GM11168 (cell line): ENCODE measurements around the gene LBR.

Source experiments
- in situ Hi-C: fragments of 300-500 bp; cut with MboI; formaldehyde crosslinking; loops from one replicate; pipeline ENCODE4 v1.12.0; 2022; ENCODE audit warnings: low sequenced_read_pairs; ENCODE audit not compliant: unreplicated experiment

Gene LBR

GRCh38 chr1:225425201-225425786 is 2.5 kb downstream of the LBR start:
- in situ Hi-C loops = no loop called here

- in situ Hi-C loops = no loop called here
Observed at GRCh38 chr1:225424562-225425200, 3.2 kb downstream of the LBR start.

GRCh38 chr1:225423518-225423855 is 4.4 kb downstream of the LBR start:
- in situ Hi-C loops = no loop called here

- in situ Hi-C loops = no loop called here
Observed at GRCh38 chr1:225422795-225423517, 4.9 kb downstream of the LBR start.

GRCh38 chr1:225422031-225422605 is 5.7 kb downstream of the LBR start:
- in situ Hi-C loops = no loop called here

- in situ Hi-C loops = no loop called here
Observed at GRCh38 chr1:225418598-225418997, 9.2 kb downstream of the LBR start.

- in situ Hi-C loops = no loop called here
Observed at GRCh38 chr1:225418059-225418458, 9.8 kb downstream of the LBR start.

- in situ Hi-C loops = no loop called here
Observed at GRCh38 chr1:225415967-225416745, 11.7 kb downstream of the LBR start.

- in situ Hi-C loops = no loop called here
Observed at GRCh38 chr1:225415307-225415706, 12.5 kb downstream of the LBR start.

- in situ Hi-C loops = no loop called here
Observed at GRCh38 chr1:225413708-225414375, 14.0 kb downstream of the LBR start.

- in situ Hi-C loops = no loop called here
Observed at GRCh38 chr1:225412803-225413351, 15.0 kb downstream of the LBR start.

- in situ Hi-C loops = no loop called here
Observed at GRCh38 chr1:225412321-225412720, 15.5 kb downstream of the LBR start.

GRCh38 chr1:225410036-225410435 is 17.8 kb downstream of the LBR start:
- in situ Hi-C loops = no loop called here

- in situ Hi-C loops = no loop called here
Observed at GRCh38 chr1:225409051-225409450, 18.8 kb downstream of the LBR start.

- in situ Hi-C loops = no loop called here
Observed at GRCh38 chr1:225408249-225408648, 19.6 kb downstream of the LBR start.

GRCh38 chr1:225407755-225408154 is 20.1 kb downstream of the LBR start:
- in situ Hi-C loops = no loop called here

GRCh38 chr1:225406976-225407725 is 20.7 kb downstream of the LBR start:
- in situ Hi-C loops = no loop called here

- in situ Hi-C loops = no loop called here
Observed at GRCh38 chr1:225400968-225401367, 26.9 kb downstream of the LBR start.

GRCh38 chr1:225396357-225396756 is 31.5 kb downstream of the LBR start:
- in situ Hi-C loops = no loop called here
